Colonic mucosa (tissue), 4 donors: ENCODE data around the gene USH2A. TPM values are rescaled to one million over a fixed set of nuclear protein-coding genes. Genes with fewer than 3 reads are reported as not detected.

ENCODE experiments used
- DNase-seq: peaks from one replicate; pipeline ENCODE4 v3.0.0-alpha.2; 2020
- H3K27ac ChIP-seq: fragments of 200-600 bp; one replicate; pipeline ENCODE4 v1.8.0; 2021
- H3K27me3 ChIP-seq: fragments of 200-600 bp; one replicate; pipeline ENCODE4 v1.8.0; 2021
- H3K36me3 ChIP-seq: fragments of 200-600 bp; one replicate; pipeline ENCODE4 v1.8.0; 2021
- H3K4me1 ChIP-seq: fragments of 200-600 bp; one replicate; pipeline ENCODE4 v1.8.0; 2021; ENCODE audit warnings: mild to moderate bottlenecking
- H3K4me3 ChIP-seq: fragments of 200-600 bp; one replicate; pipeline ENCODE4 v1.8.0; 2021
- H3K9ac ChIP-seq, 2 donors: one replicate each; pipeline ENCODE4 v1.7.0; 2013; ENCODE audit warnings: control low read depth in 2 of 2, low read depth in 2 of 2, low read length in 2 of 2
- H3K9me3 ChIP-seq: fragments of 200-600 bp; one replicate; pipeline ENCODE4 v1.8.0; 2021
- CTCF ChIP-seq: fragments of 200-600 bp; IDR thresholded peaks from one replicate; pipeline ENCODE4 v1.8.0; 2022; ENCODE audit warnings: antibody characterized with exemption, mild to moderate bottlenecking
- intact Hi-C: fragments of 100-400 bp; cut with DNase I; formaldehyde crosslinking; loops from one replicate; pipeline ENCODE4 v1.14.1; 2022
- total RNA-seq, 2 donors: library from RNA; stranded (reverse); fragmentation: NEBNext Ultra II Directional in 1 of 2; extraction: Animal tissue kit (Norgen Biotek cat#: 25700) in 1 of 2; gene quantifications; one replicate each; pipeline ENCODE4 v1.2.1, GENCODE V29; 2021
- donor health status: healthy.
- donor health status: DM: no; HTN: no; CAD: no.
- donor health status: DM: no; HTN: no; CAD: no.

USH2A gene
- total RNA-seq, 2 donors from 2014 or later: 0.02 TPM; not detected in 1

DNA sequence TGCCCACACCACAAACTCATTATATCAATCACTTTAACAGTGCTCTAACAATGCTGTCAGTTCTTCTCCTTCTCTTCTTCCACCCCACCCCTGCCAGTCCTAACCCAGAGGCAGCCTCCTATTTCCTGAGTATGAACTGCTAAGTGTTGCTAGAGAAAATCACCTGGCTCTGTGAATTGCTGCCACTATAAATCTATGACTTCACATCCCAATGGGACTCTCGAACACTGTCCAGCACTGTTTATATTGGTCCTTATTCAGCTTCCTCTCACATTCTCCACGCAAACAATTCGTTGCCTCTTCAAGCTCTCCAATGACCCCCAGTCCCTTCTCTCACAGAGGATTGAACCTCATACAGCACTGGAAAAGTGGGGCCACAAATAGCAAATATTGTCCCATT lies 27.0 kb upstream of the USH2A start:
- no peak for TF ChIP-seq CTCF
- Histone ChIP-seq H3K36me3 (no peaks in the 10 kb centered on the region), H3K9ac (no peak overlapping the region), H3K4me3 (no peak overlapping the region), H3K27ac (no peak overlapping the region), H3K9me3 (no peaks in the 10 kb centered on the region), H3K27me3 (no peaks in the 10 kb centered on the region), H3K4me1 (no peaks in the 10 kb centered on the region)
- intact Hi-C loops: no loop called here
- no peak for DNase-seq

DNA sequence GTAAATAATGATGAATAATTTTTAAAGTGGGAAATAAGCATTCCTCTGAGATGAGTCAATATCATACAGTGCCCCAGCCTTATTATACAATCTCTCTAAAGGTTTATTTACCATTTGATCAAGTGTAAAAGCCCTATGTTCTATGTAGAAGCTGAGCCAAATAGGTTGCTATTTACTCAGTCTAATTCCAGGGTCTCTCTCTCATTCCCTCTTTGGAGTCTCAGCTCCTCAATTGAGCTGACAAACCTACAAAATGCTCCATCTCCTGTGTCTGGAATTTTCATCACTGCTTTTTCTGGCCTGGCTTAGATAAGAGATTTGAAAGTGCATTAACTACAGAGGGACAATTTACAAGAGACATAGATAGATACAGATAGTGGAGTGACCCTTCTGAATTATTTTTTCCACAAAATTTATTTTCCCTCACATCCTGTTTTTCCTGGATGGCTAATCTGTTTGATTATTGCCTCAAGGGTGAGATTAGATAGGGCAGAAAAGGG lies 24.8 kb upstream of the USH2A start:
- Histone ChIP-seq H3K4me1 (no peaks in the 10 kb centered on the region), H3K4me3 (no peak overlapping the region), H3K9ac (no peak overlapping the region), H3K9me3 (no peaks in the 10 kb centered on the region), H3K36me3 (no peaks in the 10 kb centered on the region), H3K27ac (no peak overlapping the region), H3K27me3 (no peaks in the 10 kb centered on the region)
- no peak for TF ChIP-seq CTCF
- DNase-seq: no peak
- intact Hi-C loops: no loop called here

- H3K9me3 ChIP-seq: no peaks in the 10 kb centered on the region
- no peak overlapping the region for H3K9ac ChIP-seq
- H3K4me3 ChIP-seq: no peak overlapping the region
- no peak for TF ChIP-seq CTCF
- no peaks in the 10 kb centered on the region for H3K36me3 ChIP-seq
- no peaks in the 10 kb centered on the region for H3K4me1 ChIP-seq
- no peak for DNase-seq
- intact Hi-C loops: no loop called here
- no peaks in the 10 kb centered on the region for H3K27me3 ChIP-seq
- no peak overlapping the region for H3K27ac ChIP-seq
These were observed 14.4 kb upstream of the USH2A start for GRCh38 chr1:216437603-216438002.

DNA sequence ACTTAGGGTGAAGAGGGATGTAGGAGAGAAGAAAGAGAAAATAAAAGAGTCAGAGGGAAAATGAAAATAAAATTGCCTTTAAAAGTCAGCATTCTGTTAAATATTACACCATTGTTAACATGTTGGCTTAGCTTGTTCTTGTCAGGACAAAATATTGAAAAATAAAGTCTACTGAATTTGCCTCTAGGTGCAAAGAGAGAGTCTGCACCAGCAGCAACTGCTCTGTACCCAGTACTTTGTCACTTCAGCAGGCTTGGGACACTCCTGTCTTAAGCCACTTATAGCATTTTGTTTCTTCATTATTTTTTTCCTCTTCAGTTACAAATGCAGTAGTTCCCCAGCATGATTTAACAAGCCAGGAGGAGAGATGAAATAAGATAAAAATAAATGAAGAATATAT lies 11.0 kb upstream of the USH2A start:
- Histone ChIP-seq H3K9me3 (no peaks in the 10 kb centered on the region), H3K36me3 (no peaks in the 10 kb centered on the region), H3K4me3 (no peak overlapping the region), H3K27me3 (no peaks in the 10 kb centered on the region), H3K27ac (no peak overlapping the region), H3K4me1 (no peaks in the 10 kb centered on the region), H3K9ac (no peak overlapping the region)
- no peak for DNase-seq
- no peak for TF ChIP-seq CTCF
- intact Hi-C loops: no loop called here

GRCh38 chr1:216433175-216433574 lies 9.9 kb upstream of the USH2A start:
- DNase-seq: no peak
- Histone ChIP-seq H3K27ac (no peak overlapping the region), H3K36me3 (no peaks in the 10 kb centered on the region), H3K9me3 (no peaks in the 10 kb centered on the region), H3K4me3 (no peak overlapping the region), H3K27me3 (no peaks in the 10 kb centered on the region), H3K4me1 (no peaks in the 10 kb centered on the region), H3K9ac (no peak overlapping the region)
- no peak for TF ChIP-seq CTCF
- intact Hi-C loops: no loop called here

DNA sequence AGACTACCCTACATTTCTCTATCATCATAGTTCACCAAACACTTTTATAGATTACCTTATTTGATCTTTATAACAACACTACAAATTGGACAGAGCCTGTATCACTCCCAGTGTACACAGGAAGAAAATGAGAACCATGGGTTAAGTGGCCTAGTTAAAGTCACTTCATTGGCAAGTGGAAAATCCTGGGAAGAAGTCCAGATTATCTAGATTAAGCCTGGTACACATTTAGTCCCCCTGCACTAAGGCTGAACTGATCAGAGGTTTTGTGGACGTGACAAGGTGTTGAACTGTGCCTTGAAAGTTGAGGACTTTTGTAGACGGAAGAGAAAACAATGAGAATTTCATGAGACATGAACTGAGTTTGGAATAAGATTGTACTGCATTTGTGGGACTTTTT lies 7.5 kb upstream of the USH2A start:
- Histone ChIP-seq H3K27ac (no peak overlapping the region), H3K9me3 (no peaks in the 10 kb centered on the region), H3K27me3 (no peaks in the 10 kb centered on the region), H3K4me1 (no peaks in the 10 kb centered on the region), H3K4me3 (no peak overlapping the region), H3K9ac (no peak overlapping the region), H3K36me3 (no peaks in the 10 kb centered on the region)
- no peak for TF ChIP-seq CTCF
- intact Hi-C loops: no loop called here
- no peak for DNase-seq
